GM12892 (cell line): ENCODE measurements around the gene IQCC.

Experiments used
- POLR2A ChIP-seq: IDR thresholded peaks from 2 replicates; pipeline ENCODE4 v1.6.1; 2011; ENCODE audit warnings: low read depth, low read length, control low read depth
- POLR2AphosphoS5 ChIP-seq: IDR thresholded peaks from 2 replicates; pipeline ENCODE4 v1.6.1; 2011; ENCODE audit warnings: low read depth, low read length, control low read depth
- TAF1 ChIP-seq: IDR thresholded peaks from 2 replicates; pipeline ENCODE4 v1.6.1; 2011; ENCODE audit warnings: low read depth, mild to moderate bottlenecking, control low read depth, low read length, borderline replicate concordance

- no peak for TF ChIP-seq POLR2A
- no peak for TF ChIP-seq POLR2AphosphoS5
- TF ChIP-seq TAF1: no peak
Observed at GRCh38 chr1:32181563-32181962, 23.9 kb upstream of the IQCC start.
